SK-N-SH treated with all-trans-retinoic acid at 6 μM for 48 hours (cell line): ENCODE results near the gene SRPRA.
"Not testable (repeated sequence)": the region's sequence is repeated elsewhere in the genome, so short reads cannot be mapped to it uniquely, and the experiment has no call there.

Experiments used
- ATAC-seq: fragments of 200-7000 bp; cut with Tn5 transposase; 3 replicates; pipeline ENCODE4 v1.9.1; 2020; ENCODE audit warnings: mild to moderate bottlenecking, moderate library complexity
- ARNTL ChIP-seq: fragments of 450-650 bp; formaldehyde crosslinking; IDR thresholded peaks from 2 replicates; pipeline ENCODE4 v1.5.0; 2020; ENCODE audit warnings: low read depth, mild to moderate bottlenecking, moderate library complexity, borderline replicate concordance
- CSRNP3 ChIP-seq: fragments of 250-450 bp; sonication (Bioruptor Pico); IDR thresholded peaks from 2 replicates; pipeline ENCODE4 v1.5.1; 2021; ENCODE audit warnings: mild to moderate bottlenecking, moderate library complexity
- ESRRG ChIP-seq: fragments of 250-450 bp; sonication (Bioruptor Pico); IDR thresholded peaks from 2 replicates; pipeline ENCODE4 v1.6.1; 2021; ENCODE audit warnings: mild to moderate bottlenecking
- GLIS3 ChIP-seq: fragments of 250-450 bp; sonication (Bioruptor Pico); IDR thresholded peaks from 2 replicates; pipeline ENCODE4 v1.5.0; 2020; ENCODE audit warnings: mild to moderate bottlenecking, moderate library complexity
- ISL1 ChIP-seq: fragments of 250-450 bp; sonication (Bioruptor Pico); IDR thresholded peaks from 2 replicates; pipeline ENCODE4 v2.1.2; 2022; ENCODE audit warnings: mild to moderate bottlenecking, moderate library complexity
- OSR1 ChIP-seq: fragments of 250-450 bp; sonication (Bioruptor Pico); IDR thresholded peaks from 2 replicates; pipeline ENCODE4 v1.8.0; 2022; ENCODE audit warnings: moderate library complexity, mild to moderate bottlenecking, inconsistent platforms
- PATZ1 ChIP-seq: fragments of 250-450 bp; sonication (Bioruptor Pico); IDR thresholded peaks from 2 replicates; pipeline ENCODE4 v1.8.0; 2020; ENCODE audit warnings: mild to moderate bottlenecking, moderate library complexity, borderline replicate concordance
- PPARA ChIP-seq: fragments of 250-450 bp; sonication (Bioruptor Pico); IDR thresholded peaks from 2 replicates; pipeline ENCODE4 v1.5.0; 2020; ENCODE audit warnings: mild to moderate bottlenecking, borderline replicate concordance
- SNAI2 ChIP-seq: fragments of 250-450 bp; sonication (Bioruptor Pico); IDR thresholded peaks from 2 replicates; pipeline ENCODE4 v1.5.0; 2020; ENCODE audit warnings: mild to moderate bottlenecking, moderate library complexity
- TCF4 ChIP-seq: fragments of 250-450 bp; sonication (Bioruptor Pico); IDR thresholded peaks from 2 replicates; pipeline ENCODE4 v1.8.0; 2021; ENCODE audit warnings: mild to moderate bottlenecking, moderate library complexity, borderline replicate concordance
- TOX ChIP-seq: fragments of 250-450 bp; sonication (Bioruptor Pico); IDR thresholded peaks from 2 replicates; pipeline ENCODE4 v1.8.0; 2021; ENCODE audit warnings: mild to moderate bottlenecking, moderate library complexity, borderline replicate concordance
- TSHZ2 ChIP-seq: fragments of 250-450 bp; sonication (Bioruptor Pico); IDR thresholded peaks from 2 replicates; pipeline ENCODE4 v1.5.0; 2020; ENCODE audit warnings: mild to moderate bottlenecking, moderate library complexity
- ZC3H10 ChIP-seq: fragments of 250-450 bp; sonication (Bioruptor Pico); IDR thresholded peaks from 2 replicates; pipeline ENCODE4 v1.5.1; 2021; ENCODE audit warnings: mild to moderate bottlenecking, moderate library complexity
- ZFP3 ChIP-seq: fragments of 250-450 bp; sonication (Bioruptor Pico); IDR thresholded peaks from 2 replicates; pipeline ENCODE4 v1.5.0; 2020; ENCODE audit warnings: mild to moderate bottlenecking, moderate library complexity
- ZFP30 ChIP-seq: fragments of 450-650 bp; formaldehyde crosslinking; IDR thresholded peaks from 2 replicates; pipeline ENCODE4 v1.5.0; 2022; ENCODE audit warnings: mild to moderate bottlenecking, moderate library complexity
- ZNF565 ChIP-seq: fragments of 450-650 bp; formaldehyde crosslinking; conservative IDR thresholded peaks from 2 replicates; pipeline ENCODE4 v1.5.0; 2020; ENCODE audit warnings: low read depth, mild to moderate bottlenecking, moderate library complexity
- ZNF70 ChIP-seq: fragments of 450-650 bp; formaldehyde crosslinking; IDR thresholded peaks from 2 replicates; pipeline ENCODE4 v1.5.0; 2020; ENCODE audit warnings: mild to moderate bottlenecking, moderate library complexity
- ZNF8 ChIP-seq: fragments of 450-650 bp; formaldehyde crosslinking; IDR thresholded peaks from 2 replicates; pipeline ENCODE4 v1.5.0; 2020; ENCODE audit warnings: mild to moderate bottlenecking, moderate library complexity

The SRPRA gene

GRCh38 chr11:126256216-126256615, 12.5 kb downstream of the SRPRA start:
- TF ChIP-seq CSRNP3 (CRISPR knock-in tag) (no peak), TSHZ2 (CRISPR knock-in tag) (no peak), ZNF70 (CRISPR knock-in tag) (no peak), ZC3H10 (CRISPR knock-in tag) (no peak)
- no peak for ATAC-seq

GRCh38 chr11:126255507-126255906, 13.2 kb downstream of the SRPRA start:
- ATAC-seq = not testable (repeated sequence)

GRCh38 chr11:126254819-126255218, 13.9 kb downstream of the SRPRA start:
- TF ChIP-seq PPARA (CRISPR knock-in tag) (no peak), OSR1 (CRISPR knock-in tag) (no peak), TCF4 (no peak), PATZ1 (CRISPR knock-in tag) (no peak), ARNTL (CRISPR knock-in tag) (no peak), ESRRG (CRISPR knock-in tag) (no peak)
- ATAC-seq = no peak

- TF ChIP-seq PPARA (CRISPR knock-in tag) = no peak
- no peak for TF ChIP-seq ZNF8 (CRISPR knock-in tag)
- TF ChIP-seq TSHZ2 (CRISPR knock-in tag) = no peak
- TF ChIP-seq GLIS3 (CRISPR knock-in tag) = no peak
- TF ChIP-seq TOX (CRISPR knock-in tag) = no peak
- no peak for TF ChIP-seq OSR1 (CRISPR knock-in tag)
- no peak for TF ChIP-seq ZFP30 (CRISPR knock-in tag)
- no peak for TF ChIP-seq PATZ1 (CRISPR knock-in tag)
- TF ChIP-seq CSRNP3 (CRISPR knock-in tag) = no peak
- no peak for TF ChIP-seq ESRRG (CRISPR knock-in tag)
- TF ChIP-seq ISL1 (CRISPR knock-in tag) = no peak
- TF ChIP-seq ZNF70 (CRISPR knock-in tag) = no peak
- TF ChIP-seq SNAI2 (CRISPR knock-in tag) = no peak
- no peak for TF ChIP-seq ZNF565 (CRISPR knock-in tag)
- no peak for TF ChIP-seq ZFP3 (CRISPR knock-in tag)
- ATAC-seq = no peak
Measured at GRCh38 chr11:126253265-126253664, 15.4 kb downstream of the SRPRA start.
